OCI-LY7 (cell line): ENCODE results near the gene LYRM4.

Experiments
- CTCF ChIP-seq: fragments of 200-600 bp; sonication (generic); conservative IDR thresholded peaks from 2 replicates; pipeline ENCODE4 v1.5.1; 2014; ENCODE audit warnings: mild to moderate bottlenecking, antibody characterized with exemption, low read length, moderate library complexity, mixed read lengths
- EZH2phosphoT487 ChIP-seq: fragments of 200-600 bp; sonication (generic); IDR thresholded peaks from 2 replicates; pipeline ENCODE4 v1.6.1; 2018; ENCODE audit warnings: low read depth, borderline replicate concordance, mild to moderate bottlenecking, mixed run types, antibody characterized with exemption, low read length, moderate library complexity, mixed read lengths

GRCh38 chr6:5150551-5151075 lies 110.1 kb downstream of the LYRM4 start:
- TF ChIP-seq CTCF (no peak), EZH2phosphoT487 (no peak)
